RKO (cell line): Measurements from ENCODE around the gene GTSF1L.
A peak's percentile ranks its signal among the peaks of the same experiment; 100 is the strongest.

Source experiments
- DNase-seq: peaks from one replicate; pipeline ENCODE4 v3.0.0-alpha.2; 2016; ENCODE audit warnings: low spot score

GTSF1L gene

GRCh38 chr20:43726811-43727338 is at the start of gene GTSF1L:
Gene GTSF1L (minus strand): TSS chr20:43727002. CDS start chr20:43726694, 308 bp downstream.
- DNase-seq = peak; percentile 73

GRCh38 chr20:43774754-43775153 is 48.0 kb upstream of the GTSF1L start:
- DNase-seq = no peak

DNA sequence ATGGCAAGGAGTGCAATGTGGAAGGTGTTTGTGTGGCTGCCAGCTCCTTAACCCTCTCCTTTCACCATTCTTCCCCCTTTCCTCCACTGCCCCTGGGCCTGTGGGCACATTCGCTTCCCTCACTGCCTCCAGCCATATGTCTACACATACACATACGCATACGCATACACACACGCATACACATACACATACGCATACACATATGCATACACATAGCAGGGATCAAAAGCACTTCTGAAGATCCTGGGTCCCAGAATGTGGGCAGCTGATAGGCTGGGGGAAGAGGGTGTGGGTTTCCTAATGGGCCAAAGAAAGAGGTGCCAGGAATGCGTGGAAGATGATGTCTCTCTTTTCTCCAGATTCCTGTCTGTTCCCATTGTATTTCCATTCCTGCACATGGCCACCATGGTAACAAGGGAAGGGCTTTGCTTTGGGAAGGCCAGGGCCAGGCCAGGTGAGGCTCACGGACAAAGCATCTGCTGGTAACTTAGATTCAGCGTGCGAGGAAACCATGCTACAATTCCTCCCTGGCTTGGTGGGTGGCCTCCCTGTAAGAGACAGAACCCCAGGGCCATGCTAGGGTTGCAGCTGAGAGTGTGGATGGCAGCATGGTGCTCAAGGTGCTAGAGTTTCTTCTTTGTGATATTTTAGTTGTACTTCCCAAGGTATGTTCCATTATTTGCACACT is 44.8 kb upstream of the GTSF1L start:
- DNase-seq = no peak

DNA sequence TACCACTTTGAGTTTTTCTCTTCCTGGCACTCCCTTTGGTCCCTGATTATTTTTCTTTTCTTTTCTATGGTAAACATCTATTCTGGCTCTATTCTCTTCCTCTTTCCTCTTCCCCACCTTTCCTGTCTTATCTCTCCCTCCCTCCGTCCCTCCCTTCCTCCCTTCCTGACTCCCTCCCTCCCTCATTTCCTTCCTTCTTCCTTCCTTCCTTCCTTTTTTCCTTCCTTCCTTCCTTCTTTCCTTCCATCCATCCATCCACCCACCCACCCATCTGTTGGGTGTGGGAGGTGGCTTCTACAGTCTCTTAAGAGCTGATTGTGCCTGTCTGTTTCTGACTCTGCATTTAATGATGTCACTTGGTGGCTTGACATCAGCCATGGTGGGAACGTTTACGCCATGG is 43.5 kb upstream of the GTSF1L start:
- DNase-seq = no peak

- DNase-seq = peak; percentile 37
Measured at GRCh38 chr20:43767686-43768474, 41.1 kb upstream of the GTSF1L start.

GRCh38 chr20:43766917-43767316 is 40.1 kb upstream of the GTSF1L start:
- DNase-seq = no peak

GRCh38 chr20:43766385-43766784 is 39.6 kb upstream of the GTSF1L start:
- no peak for DNase-seq

- DNase-seq = no peak
Measured at GRCh38 chr20:43765916-43766315, 39.1 kb upstream of the GTSF1L start.

DNA sequence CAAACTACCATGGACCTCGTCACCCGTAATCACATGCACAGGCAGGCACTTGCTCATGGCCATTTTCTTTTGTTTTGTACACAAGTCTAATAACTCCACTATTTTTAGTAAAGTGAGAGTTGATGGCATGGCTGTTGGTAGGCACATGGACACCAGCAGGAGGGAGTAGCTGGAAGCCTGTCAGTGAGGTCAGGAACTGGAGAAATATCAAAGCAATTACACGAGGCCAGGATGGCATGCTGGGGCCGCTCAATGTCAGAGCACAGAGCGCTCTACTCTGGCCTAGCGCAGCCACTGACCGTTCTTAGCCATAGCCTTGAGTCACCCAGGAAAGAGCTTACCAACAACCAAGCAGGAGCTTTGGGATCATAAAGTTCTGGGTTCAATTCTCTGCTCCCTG is 36.1 kb upstream of the GTSF1L start:
- DNase-seq = no peak

DNA sequence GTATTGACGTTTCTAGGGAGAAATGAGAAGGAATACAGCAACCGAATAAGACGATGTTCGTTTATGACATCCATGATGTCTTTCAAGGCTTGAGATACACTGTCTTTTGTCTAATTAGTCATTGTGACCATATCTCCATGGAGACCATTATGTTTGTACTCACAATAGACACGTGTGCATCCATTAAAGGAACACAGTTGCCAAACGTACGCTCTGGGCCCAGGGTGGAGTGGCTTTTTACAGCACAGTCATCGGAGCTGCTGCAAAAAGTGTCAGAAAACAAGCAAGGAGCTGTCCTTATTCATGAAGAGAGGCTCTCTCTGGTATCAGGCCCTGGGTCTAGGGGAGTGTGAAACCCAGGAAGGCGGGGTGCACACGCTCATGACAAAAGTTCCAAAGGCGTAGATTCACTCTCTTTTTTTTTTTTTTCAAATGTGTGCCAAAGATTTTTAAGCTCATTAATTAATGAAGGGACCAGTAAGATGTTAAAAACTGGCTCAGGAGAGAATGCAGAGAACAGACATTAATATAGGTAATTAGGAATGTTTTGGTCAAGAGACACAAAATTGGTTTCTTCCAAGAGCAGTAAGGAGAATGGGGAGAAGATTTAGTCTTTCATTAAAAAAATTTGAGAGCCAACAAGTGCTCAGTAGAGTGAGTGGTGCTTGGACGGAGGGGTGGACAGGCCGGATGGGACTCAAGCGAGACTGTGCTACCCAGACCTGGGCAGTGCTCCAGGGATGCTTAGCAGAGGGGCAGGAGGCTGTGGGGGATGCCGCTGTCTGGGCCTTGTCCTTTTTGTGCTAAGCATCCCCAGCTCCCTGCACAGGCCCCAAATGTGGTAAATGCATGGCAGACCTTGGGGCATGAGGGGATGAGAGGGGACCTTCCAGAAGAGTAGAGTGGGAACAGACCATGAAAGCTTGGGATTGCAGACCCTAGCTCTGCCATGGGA is 34.9 kb upstream of the GTSF1L start:
- no peak for DNase-seq

GRCh38 chr20:43757888-43758287 is 31.1 kb upstream of the GTSF1L start:
- peak; percentile 67 for DNase-seq

DNA sequence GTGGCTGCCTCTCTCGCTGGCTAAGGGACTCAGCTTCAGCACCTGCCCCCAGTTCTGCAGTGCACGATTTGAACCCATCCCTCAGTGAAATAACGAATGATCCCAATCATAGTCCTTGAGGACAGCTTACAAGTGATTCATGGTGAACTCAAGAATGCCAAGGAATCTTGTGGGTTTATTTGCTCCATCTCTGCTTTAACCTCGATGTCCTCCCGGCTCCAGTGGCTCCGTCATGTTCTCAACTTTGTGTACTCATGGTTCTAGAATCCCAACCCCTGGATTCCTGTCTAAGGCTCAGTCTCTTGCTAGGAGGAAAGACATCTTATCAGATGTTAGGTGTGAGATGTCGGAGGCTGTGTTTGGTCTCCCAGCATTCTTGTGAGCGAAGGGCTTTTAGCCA is 29.0 kb upstream of the GTSF1L start:
- DNase-seq = no peak

DNA sequence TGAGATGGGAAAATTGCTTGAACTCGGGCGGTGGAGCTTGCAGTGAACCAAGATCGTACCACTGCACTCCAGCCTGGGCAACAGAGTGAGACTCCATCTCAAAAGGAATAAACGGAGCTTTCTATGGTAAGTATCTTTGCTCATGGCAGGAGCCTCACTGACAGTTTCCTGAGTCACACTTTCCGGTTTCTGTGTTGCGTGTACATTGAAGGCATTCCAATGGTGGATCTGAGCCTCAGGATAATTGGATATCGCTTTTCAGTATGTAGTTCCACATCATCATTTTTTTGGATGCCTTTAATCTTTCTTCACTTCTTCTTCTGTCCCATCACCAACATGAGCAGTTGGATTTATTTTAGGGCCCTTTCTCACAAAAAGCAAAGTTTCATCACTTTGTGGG is 28.6 kb upstream of the GTSF1L start:
- DNase-seq = no peak

- no peak for DNase-seq
Measured at GRCh38 chr20:43752561-43753301, 25.9 kb upstream of the GTSF1L start.

DNA sequence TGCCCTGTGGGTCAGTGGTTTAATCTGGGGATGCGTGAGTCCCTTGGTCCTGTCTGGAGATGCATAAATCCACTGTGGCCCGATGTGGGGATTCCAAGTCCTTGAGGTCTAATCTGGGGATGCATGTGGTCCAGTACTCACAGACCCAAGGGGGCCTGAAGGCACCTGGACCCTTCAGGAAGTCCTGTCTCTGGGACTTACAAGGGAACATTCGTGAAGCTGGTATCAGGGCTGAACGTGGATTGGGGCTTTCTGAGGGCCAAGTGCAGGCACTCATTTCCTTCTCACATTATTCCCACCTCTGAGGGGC is 25.2 kb upstream of the GTSF1L start:
- no peak for DNase-seq

DNA sequence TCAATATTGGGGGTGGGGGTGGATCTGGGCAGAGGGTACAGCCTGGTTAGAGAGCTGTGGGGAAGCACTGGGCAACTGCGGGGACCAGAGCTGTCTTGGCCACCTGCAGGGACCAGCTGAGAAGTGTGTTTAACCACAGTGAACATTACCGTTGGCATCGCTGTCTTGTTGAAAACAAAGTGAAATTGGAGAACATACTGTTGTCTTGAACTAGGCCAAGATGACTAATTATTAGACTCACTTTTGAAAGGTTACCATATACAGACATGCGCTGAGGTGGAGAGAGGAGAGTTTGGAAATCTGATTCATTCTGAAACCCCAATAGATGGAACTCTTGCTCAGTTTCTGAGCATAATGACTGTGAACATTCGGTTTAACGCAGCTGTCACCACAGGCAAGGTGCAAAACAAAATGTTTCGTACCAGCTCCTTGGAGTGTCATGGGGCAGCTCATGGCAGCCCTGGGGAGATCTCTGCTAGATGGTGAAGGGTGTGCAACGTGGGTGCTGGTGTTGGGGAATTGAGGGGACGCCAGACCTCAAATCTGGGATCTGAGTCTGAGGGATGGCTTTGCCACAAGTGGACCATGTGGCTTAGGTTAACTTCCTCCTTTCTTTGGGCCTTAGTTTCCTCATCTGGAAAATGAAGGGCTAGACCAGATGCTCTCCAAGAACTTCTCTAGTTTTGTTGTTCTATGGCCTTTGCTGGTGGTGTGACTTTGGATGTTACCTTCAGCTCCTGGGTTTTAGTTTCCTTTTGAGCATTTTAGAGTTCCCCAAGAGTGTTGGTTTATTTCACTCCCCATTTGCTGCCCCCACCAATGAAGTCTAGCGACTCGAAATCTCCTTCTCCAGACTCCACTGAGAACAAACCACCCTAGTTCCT is 24.6 kb upstream of the GTSF1L start:
- DNase-seq = peak; percentile 64

GRCh38 chr20:43750774-43751166 is 24.0 kb upstream of the GTSF1L start:
- DNase-seq = no peak

- peak; percentile 55 for DNase-seq
Measured at GRCh38 chr20:43749734-43750294, 23.0 kb upstream of the GTSF1L start.

DNA sequence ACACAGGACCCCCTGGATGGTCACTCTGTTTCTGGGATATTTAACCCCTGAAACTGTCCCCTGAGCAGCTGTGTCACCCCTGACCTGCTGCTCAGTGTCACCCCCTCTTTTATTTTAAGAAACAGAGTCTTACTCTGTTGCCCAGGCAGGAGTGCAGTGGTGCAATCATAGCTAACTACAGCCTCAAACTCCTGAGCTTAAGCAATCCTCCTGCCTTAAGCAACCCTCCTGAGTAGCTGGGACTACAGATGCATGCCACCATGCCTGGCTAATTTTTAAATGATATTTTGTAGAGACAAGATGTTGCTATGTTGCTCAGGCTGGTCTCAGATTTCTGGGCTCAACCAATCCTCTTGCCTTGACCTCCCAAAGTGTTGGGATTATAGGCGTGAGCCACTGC is 21.5 kb upstream of the GTSF1L start:
- DNase-seq = no peak
